GM18498 (cell line): ENCODE measurements around the gene RBM18.

Experiments
- ATAC-seq: cut with Tn5 transposase; IDR thresholded peaks from one replicate; pipeline ENCODE4 v1.9.1; 2021; ENCODE audit warnings: mild to moderate bottlenecking, moderate library complexity; ENCODE audit not compliant: unreplicated experiment

RBM18 gene

DNA sequence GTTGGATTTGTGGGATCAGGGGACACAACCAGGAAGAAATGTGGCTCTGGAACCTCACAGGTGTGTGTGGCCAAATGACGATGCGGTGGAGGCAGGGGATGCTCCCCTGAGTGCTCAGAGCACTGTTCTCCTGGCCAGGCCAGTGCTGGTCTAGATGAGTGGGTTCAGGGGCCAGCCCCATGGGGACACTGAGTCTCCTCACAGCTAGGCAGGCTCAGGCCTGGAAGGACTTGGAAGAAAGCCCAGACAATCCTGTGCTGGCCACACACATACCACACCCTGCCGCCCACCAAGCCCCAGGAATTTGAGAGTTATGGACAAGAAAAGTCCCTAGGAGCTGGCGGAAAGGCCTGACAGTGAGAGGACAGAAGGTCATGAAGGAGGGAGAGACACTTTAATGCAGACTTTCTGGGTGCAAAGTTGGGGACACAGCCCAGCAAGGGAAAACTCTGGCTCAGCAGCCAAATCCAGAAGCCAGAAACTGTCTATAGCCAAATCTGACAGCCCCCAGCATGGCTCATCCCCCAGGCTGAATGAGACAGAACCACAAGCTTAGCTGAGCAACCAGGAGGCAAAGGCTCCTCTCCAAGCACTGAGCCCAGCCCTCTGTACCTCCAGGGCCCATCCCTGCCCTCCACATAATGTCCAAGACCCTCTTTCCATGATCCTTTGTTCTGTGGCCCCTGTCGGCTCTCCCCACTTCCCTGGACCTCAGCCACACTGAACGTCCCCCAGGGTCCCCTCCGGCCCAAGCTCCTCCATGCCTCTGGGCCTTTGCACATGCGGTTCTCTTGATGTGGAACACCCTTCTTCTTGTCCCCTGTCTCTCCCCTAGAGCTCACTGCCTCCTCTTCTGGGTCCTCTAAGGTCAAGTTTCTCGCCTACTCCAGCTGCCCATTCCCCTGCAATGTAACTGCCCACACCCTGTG lies 58.3 kb downstream of the RBM18 start:
- no peak for ATAC-seq

DNA sequence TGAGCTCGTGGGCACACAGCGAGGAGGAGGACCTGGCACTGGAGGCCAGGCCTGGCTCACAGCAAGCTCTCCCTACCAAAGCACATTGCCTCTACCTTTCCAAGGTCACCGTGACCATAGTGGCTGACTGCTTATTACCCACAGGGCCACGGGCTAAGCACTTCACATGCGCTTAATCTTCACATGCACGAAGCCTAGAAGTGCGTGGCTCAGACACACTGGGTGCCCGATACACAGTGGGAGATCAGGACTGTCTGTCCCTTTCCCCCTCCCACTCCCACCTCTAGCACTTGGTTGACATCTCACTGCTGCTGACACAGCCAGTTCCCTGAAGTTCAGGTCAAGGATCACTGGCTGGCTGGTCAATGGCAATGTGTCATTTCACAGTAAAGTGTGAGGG lies 59.5 kb downstream of the RBM18 start:
- ATAC-seq: no peak

GRCh38 chr9:122204491-122204890 lies 60.1 kb downstream of the RBM18 start:
- no peak for ATAC-seq

- ATAC-seq: no peak
Measured at GRCh38 chr9:122204055-122204454, 60.6 kb downstream of the RBM18 start.

DNA sequence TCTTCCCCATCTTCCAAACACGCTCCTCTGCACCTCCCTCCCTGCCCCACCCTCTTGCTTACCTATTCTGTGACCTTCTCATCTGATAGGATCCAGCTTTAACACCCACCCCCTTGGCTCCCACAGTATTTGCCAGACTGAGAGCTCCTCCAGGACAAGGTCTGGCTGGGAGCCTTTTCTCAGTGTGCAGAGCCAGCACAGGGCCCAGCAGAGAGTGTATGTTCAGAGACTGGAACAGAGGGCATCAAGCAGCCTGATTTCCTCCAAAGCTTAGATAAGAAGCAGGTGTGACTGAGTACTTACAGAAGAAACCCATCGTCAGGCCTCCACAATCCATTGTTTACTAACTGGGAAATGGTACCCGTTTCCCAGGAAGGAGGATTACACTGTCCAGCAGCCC lies 62.5 kb downstream of the RBM18 start:
- no peak for ATAC-seq

DNA sequence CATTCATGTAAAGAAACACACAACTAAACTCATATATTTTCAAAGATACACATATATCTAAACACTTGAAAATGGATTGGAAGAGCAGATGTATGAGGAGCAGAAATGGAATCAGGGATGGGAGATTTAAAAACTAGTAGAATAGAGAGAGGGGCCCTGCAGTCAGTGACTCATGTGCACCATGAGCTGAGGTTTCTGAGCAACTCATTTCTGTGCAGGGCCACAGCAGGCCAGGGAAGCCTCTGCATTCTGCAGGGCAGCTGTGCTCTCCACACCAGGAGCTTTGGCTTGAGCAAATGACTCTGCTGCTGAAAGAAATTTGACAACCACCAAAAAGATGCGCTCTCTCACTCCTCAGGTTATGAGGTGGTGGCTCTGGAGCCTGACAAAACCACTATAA lies 63.0 kb downstream of the RBM18 start:
- ATAC-seq: no peak

DNA sequence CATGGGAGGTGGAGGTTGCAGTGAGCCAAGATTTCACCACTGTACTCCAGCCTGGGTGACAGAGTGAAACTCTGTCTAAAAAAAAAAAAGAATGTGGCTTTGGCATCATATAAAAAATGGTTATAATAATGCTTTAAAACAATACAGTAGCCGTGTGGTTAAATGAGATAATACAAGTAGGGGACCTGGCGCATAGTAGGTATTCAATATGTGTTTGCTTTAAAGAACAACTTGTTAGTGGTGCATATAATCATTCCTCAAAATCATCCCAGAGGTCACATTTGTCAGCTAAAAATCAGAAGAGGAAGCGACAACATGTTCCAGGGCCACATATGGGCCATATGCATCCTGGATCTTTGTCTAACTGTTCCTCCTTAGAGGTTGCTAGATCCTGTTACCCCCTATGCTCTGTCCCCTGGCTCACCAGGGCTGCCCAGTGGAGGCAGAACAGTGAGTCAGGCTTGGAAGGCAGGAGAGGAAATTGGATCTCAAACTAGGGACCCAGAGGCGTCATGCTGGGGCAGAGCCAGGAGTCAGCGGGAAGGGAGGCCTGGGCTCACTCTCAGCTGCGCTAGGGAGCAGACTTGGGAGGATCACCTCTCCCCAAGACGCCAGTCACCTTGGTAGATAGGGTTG lies 63.6 kb downstream of the RBM18 start:
- ATAC-seq: no peak

DNA sequence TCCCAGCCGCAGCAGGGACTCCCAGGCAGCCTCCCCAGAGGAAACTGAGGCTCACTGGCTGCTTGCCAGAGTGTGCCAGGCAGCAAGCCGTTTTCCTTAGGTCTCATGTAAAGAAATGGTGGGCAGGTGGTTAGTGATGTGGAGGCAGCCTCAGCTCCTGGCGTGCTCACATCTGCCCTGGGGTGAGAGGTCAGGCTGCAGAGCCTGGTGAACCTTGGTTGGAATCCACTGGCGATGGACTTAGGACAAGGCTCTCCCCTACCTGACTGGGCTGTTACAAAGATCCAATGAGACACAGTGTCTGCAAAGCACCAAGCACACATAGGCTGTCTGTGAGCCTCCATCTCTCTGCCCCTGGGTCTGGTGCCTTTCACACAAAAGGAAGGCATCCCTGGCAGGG lies 66.8 kb downstream of the RBM18 start:
- no peak for ATAC-seq

DNA sequence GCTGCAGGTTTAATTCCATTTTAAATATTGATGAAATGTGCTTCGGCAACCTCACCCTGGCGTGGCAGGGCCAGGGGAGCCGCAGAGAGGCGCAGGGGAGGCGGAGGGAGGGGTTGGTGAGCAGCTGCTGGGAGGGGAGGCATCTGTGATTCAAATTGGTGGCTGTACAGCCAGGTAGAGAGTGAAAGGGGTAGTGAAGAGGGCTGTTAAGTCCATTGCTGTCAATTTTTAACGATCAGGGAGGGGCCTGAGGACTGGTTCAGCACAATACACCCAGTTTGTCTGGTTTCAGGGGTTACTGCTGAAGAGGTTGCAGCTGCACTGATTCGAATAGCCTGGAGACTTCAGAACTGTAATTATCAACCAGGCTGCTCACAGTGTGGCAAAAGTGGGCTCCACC lies 67.2 kb downstream of the RBM18 start:
- no peak for ATAC-seq

- no peak for ATAC-seq
Measured at GRCh38 chr9:122195875-122196274, 68.8 kb downstream of the RBM18 start.

- ATAC-seq: no peak
Measured at GRCh38 chr9:122193651-122194050, 71.0 kb downstream of the RBM18 start.

- no peak for ATAC-seq
Measured at GRCh38 chr9:122192914-122193525, 71.6 kb downstream of the RBM18 start.

DNA sequence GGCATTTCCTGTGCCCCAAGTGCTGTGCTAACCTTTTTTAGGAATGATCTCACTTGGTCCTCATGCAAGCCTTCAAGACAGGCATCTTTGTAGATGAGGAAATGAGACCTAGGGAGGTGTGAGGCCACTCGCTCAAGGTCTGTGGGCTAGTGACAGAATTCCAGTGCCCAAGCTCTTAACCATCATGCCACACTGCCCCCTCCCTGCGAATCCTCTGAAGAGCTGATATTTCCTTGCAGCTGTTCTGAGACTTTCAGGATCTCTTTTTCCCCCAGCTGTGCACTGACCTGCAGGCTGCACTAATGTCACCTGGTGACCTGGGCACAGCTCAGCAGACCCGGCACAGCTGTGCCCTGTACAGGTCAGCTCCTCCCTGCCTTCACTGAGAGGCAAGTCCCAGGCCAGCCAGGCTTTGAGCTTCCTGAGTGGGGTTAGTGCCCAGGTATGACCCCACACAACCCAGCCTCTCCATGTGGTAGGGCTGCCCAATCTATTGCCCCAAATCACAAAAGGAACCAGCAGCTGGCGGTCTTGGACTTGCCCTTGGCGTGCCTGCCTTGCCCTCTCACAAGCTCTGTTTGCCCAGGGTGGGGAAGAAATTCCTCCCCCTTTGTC lies 72.3 kb downstream of the RBM18 start:
- ATAC-seq: no peak

DNA sequence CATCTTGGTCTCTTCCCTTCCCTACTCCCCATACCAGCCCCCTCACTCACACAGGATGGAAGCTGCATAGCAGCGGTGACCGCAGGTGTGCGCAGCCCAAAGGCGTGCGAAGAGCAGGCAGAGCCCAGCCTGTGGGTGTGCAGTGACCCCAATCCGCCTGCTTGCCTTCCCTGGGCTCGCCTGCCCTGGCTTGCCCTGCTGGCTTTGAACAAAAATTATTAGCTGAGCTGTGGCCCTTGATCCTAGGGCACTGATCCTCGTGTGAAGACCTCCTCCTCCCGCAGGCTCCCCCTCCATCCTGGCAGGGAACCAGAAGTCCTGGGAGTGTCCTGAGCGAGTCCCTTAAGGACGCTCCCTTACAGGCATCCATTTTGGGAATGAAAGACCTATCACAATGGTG lies 73.1 kb downstream of the RBM18 start:
- no peak for ATAC-seq

GRCh38 chr9:122190597-122191381 lies 73.9 kb downstream of the RBM18 start:
- no peak for ATAC-seq

- ATAC-seq: no peak
Measured at GRCh38 chr9:122188369-122188768, 76.3 kb downstream of the RBM18 start.
